Measurements from ENCODE around the gene BMPER.
A peak's percentile ranks its signal among the peaks of the same experiment; 100 is the strongest.

BMPER gene

GRCh38 chr7:33905389-33906032 lies at the start of gene BMPER:
TSS of gene BMPER (plus strand) at chr7:33905539. CDS start at chr7:33905614, 75 bp downstream.
- DNase-seq = peak; percentile 6

DNA sequence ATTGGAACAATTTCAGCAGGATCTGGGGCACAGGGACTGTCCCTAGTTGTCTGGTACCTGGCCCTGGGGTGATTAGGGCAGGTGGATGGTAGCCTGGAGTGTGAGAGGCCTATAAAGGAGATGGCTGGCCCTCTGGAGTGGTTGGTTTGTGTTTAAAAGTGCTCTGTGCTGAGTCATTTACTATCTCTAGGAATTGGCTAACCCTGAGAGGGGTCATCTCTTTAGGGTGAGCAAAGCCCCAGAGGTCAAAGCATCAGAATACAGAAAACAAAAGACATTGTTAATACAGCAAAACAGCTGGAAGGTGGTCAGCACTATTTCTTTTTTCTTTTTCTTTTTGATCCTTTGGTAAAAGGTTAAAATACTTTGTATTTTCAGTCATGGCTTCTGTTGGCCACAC lies 43.4 kb upstream of the BMPER start:
- DNase-seq = no peak

GRCh38 chr7:33862946-33863814 lies 42.2 kb upstream of the BMPER start:
- DNase-seq = no peak

GRCh38 chr7:33868166-33868565 lies 37.2 kb upstream of the BMPER start:
- DNase-seq = no peak

GRCh38 chr7:33869176-33869575 lies 36.2 kb upstream of the BMPER start:
- DNase-seq = no peak

- DNase-seq = no peak
Measured at GRCh38 chr7:33870120-33870519, 35.2 kb upstream of the BMPER start.

- no peak for DNase-seq
Measured at GRCh38 chr7:33872870-33873269, 32.5 kb upstream of the BMPER start.

DNA sequence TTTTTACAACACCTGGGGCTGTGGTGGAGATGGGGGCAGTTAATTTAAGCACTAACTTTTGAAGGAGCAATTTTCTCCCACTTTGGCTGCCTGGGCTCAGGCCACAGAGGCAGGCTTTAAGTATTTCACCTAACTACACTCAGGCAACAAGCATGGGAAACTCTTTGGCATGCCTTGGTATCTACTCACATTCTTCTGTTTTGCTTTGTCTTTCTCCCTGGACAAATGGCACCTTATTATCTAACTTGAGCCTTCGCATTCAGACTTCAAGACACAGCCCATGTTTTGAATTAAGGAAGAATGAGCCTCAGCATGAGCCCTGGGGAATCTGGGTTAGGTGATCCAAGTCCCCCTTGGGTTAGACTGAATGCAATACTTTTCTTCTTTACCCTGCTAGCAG lies 31.8 kb upstream of the BMPER start:
- DNase-seq = no peak

DNA sequence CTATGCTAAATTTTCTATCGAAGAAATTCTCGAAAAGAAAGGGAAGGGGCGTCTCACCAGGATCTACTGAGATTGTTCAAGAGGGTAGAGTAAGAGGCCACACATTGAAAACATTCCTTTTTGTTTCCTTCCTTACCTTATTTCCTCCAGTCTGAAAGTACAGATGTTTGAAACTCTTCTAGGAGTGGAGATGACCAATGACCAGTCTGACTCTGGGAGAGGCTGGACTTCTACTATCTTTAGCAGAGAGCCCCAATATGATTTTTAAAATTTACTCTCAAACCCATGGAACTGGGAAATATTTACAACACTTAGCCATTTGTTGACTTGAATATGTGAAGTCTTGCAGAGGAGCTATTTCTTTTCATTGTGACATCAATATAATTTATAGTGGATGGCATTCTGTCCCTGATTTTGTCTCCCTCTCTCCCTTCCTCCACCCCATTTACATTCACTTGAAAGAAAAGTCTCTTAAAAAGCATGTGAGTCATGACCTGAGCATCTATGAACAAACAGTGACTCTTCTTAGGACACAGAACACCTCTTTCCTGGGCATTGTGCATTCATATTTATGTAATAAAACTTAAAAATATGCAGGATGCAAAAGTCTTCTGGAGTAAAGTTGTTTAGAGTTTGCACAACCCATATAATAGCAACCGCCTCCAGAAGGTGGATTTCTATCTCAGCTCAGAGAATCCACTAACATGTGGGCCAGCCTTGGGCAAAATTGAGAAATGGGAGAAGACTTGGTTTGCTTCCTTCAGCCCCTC lies 31.2 kb upstream of the BMPER start:
- DNase-seq = no peak

DNA sequence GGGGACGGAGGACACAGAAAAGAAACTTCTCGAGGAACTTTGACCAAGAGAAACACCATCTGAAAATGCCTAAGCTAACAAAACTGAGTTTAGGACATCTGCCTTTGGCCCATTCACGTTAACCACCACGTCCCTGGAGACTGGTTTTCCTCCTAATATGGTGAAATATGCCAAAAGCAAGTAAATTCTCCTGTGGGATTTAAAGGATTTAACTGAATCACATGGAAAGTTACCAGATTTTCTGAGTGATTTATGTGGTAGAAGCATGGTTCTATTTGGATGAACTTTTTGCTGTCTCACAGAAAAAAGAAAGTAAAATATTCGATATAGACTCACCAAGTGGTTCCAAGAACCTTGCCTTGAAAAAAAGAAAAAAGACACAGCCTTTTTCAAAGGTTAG lies 30.4 kb upstream of the BMPER start:
- DNase-seq = no peak

DNA sequence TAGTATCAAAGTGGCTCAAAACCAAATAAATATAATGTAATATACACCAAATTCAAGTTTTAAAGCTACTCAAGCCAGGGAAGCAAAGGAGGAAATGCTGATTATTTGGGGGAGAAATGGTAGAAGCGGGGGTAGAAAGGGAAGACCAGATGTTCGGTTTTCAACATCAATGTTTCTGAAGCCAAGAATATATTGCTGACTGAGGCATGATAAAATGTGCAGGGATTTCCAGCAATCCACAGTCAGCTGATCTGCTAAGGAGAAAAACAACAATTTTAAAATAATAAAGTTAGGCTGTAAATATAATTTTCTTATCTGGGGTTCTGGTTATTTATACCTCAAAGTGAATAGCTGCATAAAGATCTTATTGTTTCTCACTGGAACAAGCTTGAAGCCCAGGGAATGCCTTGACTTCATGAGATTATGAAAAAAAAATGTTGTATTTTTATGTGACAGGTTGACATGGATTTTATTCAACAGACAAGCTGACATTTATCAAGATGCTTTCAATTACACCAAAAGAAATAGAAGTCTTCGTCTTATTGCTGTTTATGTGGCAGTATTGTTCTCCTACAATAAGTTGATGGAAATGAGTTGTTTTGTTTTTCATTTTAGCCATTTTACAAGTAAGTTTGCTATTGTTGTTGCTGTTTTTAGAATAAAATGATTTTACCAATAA lies 28.6 kb upstream of the BMPER start:
- DNase-seq = no peak

GRCh38 chr7:33880787-33881186 lies 24.6 kb upstream of the BMPER start:
- no peak for DNase-seq

DNA sequence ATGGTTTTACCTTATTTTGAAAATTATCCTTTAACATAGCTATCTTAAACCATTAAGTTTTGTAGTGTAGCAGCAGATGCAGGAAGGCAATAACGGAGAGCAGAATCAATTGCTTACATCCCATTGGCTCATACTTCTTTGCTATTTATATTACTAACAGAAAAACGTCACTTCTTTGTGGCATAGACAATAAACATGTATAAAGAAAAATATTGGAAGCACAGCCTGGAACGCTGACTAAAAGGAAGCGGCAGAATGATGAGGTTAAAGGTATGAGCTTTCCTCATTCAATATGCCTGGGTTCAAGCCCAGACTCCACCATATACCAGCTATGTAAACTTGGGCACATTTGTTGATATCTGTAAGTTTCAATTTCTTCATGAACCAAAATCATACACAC lies 24.0 kb upstream of the BMPER start:
- DNase-seq = no peak

GRCh38 chr7:33882040-33882837 lies 23.1 kb upstream of the BMPER start:
- no peak for DNase-seq

DNA sequence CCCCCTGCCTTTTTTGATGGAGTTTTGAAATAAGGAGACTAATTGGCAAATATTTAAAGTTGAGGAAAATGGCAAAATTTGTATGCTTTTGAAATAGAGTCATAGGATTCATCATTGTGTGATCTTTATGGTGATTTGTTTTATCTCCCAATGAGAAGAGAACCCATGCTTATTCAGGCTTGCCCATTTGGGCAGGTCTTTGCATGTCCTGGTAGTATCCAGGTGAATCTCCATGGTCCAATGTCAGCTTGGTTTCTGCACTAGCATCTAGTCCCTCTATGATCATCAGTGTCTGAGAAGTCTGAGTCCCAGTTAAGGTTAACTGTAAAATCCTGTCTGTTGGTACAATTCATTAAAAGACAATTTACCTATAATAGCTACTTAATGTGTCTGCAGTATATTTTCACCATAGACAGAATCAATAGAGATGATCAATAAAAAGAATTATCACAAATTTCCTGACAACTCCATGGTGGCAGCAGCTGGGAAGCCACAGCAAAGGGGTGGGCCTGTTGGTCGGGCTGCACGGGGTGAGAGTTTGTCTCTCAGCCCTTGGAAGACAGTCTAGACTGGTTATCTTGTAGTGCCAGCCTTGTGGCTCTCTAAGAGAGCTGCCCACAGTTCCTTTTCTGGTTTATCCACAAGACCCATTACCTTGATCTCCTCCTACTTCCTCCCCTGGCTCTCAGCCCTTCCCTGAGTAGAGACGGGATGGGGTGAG lies 22.2 kb upstream of the BMPER start:
- no peak for DNase-seq

- DNase-seq = no peak
Measured at GRCh38 chr7:33883671-33883965, 21.7 kb upstream of the BMPER start.

DNA sequence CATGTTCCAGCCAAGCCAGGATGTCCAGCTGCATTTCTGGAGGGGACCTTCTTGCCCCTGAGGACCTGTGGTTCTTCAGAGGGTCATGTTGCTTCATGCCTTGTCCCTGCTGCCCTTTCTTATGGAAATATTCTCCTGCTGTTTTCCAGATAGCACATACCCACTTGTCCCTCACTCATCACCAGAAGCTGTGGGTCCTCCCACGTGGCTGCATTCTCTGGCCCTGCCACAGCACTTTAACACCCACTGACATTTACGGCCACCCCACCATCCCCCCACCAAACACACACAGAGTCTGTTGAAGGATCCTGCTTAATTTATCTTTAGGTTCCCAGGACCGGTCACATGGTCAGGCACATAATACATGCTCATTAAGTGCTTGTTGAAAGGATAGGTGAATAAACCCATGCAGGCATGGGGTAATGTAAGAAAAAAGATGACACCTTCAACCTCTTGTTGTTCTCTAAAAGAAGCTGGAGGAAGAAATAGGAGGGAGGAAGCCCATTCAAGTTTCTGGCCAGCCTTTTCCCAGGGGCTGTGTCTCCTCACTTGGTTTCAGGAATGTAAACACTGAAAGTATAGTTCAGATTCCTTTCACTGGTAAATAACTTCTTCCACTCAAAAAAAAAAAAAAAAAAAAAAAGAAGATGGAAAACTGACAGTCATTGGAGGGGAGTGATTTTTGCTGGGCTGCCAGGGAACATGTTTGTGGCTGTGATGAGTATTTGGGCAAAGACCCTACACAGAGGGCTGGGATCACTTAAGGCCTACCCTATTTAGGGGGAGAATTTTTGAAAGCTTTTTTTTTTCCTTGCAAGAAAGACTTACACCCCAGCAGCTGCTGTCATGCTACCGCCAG lies 19.8 kb upstream of the BMPER start:
- DNase-seq = no peak

DNA sequence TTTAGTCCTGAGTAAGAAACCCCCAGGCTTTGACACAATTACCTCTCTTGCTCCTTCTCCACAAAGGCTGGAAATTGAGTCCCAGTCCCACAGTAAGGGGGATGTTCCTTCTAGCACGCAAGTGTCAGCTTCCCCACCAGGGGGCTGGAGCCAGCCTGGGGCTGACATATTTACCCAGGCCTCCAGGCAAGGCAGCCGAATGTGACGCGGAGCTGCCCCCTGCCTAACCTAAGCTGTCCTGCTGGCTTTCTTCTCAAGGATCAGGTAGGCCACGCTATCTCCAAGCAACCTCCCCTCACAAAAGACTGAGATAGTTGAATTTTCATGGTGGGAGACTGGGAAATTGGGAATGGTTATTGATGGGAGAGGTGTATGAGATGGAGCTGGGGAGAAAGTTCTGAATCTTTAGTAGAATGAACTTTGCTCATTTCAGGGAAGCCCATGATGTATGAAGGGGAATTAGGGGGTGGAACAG lies 19.2 kb upstream of the BMPER start:
- no peak for DNase-seq

DNA sequence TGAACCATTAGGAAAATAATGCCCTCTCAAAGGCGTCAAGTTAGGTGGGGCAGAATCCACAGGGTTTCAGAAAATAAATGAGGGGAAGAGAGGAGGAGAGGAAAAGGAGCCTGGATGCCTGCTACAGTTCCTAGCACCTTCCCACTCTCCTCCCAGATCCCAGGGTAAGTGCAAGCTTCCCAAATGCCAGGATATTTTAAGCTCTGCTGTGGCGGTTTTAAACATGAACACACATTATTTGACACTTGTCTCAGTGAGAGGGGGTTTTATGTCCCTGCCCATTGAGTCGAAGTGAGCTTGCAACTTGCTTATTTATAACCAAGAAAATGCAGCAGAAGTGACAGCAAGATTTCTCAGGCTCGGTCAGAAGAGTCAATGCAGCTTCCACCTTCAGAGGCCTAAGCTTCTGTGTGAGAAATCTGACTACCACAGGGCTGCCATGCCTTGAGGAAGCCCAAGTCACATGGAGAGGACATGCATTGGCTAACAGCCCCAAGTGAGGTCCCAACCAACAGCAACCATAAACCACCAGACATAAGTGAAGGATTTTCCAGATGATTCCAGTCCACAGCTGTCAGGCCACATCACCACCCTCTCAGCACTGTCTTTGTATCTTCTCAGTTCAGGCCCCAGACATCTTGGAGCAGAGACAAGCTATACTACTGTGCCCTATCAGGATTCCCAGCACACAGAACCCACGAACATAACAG lies 17.9 kb upstream of the BMPER start:
- DNase-seq = no peak

DNA sequence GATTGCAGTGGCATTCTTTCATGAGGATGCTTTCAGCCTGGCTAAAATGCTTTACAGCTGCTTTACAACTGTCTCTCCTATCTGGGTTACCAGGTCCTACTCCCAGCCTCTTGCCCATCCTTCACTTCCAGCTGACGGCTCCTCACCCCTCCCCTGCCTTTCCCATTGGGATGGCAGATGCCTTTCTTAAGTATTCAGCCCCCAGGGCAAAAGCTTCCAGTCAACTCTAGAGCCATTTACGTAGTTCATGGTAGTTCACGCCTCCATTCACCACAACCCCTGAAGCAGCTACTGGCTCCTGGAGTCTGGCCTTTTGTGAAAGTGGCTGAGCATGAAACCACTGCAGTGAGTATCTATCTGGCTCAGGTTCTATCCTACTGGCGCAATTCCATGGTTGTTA lies 17.2 kb upstream of the BMPER start:
- DNase-seq = no peak
